Measurements from ENCODE around the gene SH3PXD2B. TPM values are rescaled to one million over a fixed set of nuclear protein-coding genes. Genes with fewer than 3 reads are reported as not detected.

The SH3PXD2B gene
- total and polyA plus RNA-seq, 2 of the 13 experiments (the other 11 are each of a cell fraction or from before 2014, with no cell fraction given), result 3.4 to 4.6 TPM

DNA sequence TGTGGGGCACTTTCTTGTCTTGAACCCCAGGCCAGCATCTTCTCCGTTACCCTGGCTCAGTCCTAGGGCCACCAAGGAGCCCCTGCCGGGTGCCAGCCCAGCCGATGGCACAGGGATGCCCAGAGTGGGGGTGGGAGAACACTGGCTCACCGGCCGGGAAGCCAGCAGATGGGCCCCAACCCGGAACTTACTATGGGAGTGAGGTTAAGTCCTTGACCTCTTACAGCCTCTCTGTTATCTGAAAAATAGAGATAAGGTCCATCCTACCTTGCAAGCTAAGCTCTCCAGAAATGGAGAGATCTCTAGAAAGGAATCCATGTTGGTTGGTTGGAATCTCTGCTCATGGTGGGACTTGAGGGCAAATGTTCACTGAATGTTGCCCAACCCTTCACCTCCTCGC, 20.8 kb downstream of the SH3PXD2B start (continued):
- no peak for TF ChIP-seq SOX13 (IDR thresholded peaks at IDR 0.05)
- peak in 1 of 2 experiments; percentile 55; a peak in 1 of 4 replicates for TF ChIP-seq SOX13 (CRISPR knock-in tag; conservative IDR thresholded peaks at IDR 0.05 in 1 of 2, IDR thresholded peaks at IDR 0.05 in 1 of 2)
- peak; percentile 52 for TF ChIP-seq ELF1 (CRISPR knock-in tag; IDR thresholded peaks at IDR 0.05)
- peak; percentile 83 for TF ChIP-seq NR2F6 (IDR thresholded peaks at IDR 0.05)
- TF ChIP-seq NR2F6 (CRISPR knock-in tag; IDR thresholded peaks at IDR 0.05), result peak; percentile 93

DNA sequence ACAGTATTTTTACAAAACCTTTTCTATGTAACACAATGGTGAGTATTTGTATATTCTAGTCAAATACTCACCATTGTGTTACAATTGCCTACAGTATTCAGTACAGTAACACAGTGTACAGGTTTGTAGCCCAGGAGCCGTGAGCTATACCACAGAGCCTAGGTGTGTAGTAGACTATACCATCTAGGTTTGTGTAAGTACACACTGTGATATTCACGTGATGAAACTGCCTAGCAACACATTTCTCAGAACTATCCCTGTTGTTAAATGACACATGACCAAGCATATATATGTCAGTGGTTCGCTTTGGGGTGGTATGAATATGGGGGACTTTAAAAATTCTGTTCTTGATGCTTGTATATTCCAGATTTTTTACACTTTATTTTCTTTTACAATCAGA, 21.3 kb downstream of the SH3PXD2B start:
- in situ Hi-C loops (cut with HindIII; ENCODE audit: extremely low pct_ligation_motif_present, low pct_unique_long_range_greater_than_20kb) (no loop called here), intact Hi-C loops (cut with micrococcal nuclease; ENCODE audit: unreplicated experiment) (no loop called here)
- TF ChIP-seq RFX5 (IDR thresholded peaks at IDR 0.05; ENCODE audit: low read depth, low read length), result peak; percentile 56
- TF ChIP-seq, protein P1, sequence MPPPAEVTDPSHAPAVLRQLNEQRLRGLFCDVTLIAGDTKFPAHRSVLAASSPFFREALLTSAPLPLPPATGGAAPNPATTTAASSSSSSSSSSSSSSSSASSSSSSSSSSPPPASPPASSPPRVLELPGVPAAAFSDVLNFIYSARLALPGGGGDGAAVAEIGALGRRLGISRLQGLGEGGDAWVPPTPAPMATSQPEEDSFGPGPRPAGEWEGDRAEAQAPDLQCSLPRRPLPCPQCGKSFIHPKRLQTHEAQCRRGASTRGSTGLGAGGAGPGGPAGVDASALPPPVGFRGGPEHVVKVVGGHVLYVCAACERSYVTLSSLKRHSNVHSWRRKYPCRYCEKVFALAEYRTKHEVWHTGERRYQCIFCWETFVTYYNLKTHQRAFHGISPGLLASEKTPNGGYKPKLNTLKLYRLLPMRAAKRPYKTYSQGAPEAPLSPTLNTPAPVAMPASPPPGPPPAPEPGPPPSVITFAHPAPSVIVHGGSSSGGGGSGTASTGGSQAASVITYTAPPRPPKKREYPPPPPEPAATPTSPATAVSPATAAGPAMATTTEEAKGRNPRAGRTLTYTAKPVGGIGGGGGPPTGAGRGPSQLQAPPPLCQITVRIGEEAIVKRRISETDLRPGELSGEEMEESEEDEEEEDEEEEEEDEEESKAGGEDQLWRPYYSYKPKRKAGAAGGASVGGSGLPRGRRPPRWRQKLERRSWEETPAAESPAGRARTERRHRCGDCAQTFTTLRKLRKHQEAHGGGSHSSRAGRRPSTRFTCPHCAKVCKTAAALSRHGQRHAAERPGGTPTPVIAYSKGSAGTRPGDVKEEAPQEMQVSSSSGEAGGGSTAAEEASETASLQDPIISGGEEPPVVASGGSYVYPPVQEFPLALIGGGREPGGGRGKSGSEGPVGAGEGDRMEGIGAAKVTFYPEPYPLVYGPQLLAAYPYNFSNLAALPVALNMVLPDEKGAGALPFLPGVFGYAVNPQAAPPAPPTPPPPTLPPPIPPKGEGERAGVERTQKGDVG (CRISPR knock-in tag; IDR thresholded peaks at IDR 0.05; ENCODE audit: borderline replicate concordance), result no peak
- DNase-seq (ENCODE audit: low spot score) (no peak), ATAC-seq (no peak), FAIRE-seq (no peak)
- H3K36me3 ChIP-seq (replicated peaks in 1 of 2; ENCODE audit: control insufficient read depth in 1 of 2, insufficient read depth in 2 of 2, low read length in 2 of 2), result no peaks in the 10 kb centered on the region
- H3K4me2 ChIP-seq (ENCODE audit: low read depth, low read length), result no peak overlapping the region
- H3K4me3 ChIP-seq (replicated peaks in 1 of 3; ENCODE audit: insufficient read depth in 1 of 3, low read depth in 2 of 3, low read length in 3 of 3), result no peak overlapping the region
- H3K27me3 ChIP-seq (ENCODE audit: control insufficient read depth in 1 of 2, insufficient read depth in 2 of 2, low read length in 2 of 2), result no peaks in the 10 kb centered on the region; a peak in 1 of 5 replicates
- peaks cover 50% of the 10 kb centered on the region for H3K4me1 ChIP-seq (ENCODE audit: insufficient read depth, low read length)
- H3K9me3 ChIP-seq (ENCODE audit: low read length), result no peaks in the 10 kb centered on the region
- no peak overlapping the region for H2AFZ ChIP-seq (ENCODE audit: low read length)
- BruUV-seq (replicated peaks), result no TSS peak
- H4K20me1 ChIP-seq (ENCODE audit: insufficient read depth, low read length), result no peaks in the 10 kb centered on the region
- H3K27ac ChIP-seq (ENCODE audit: extremely low read length, insufficient read depth, low read length), result no peak overlapping the region
- no peak overlapping the region for H3K9ac ChIP-seq (ENCODE audit: insufficient read depth, low read depth, low read length)
- ChIA-PET POLR2A (interaction anchor here (1.0 kb wide), 1 partner anchor 19 kb away, joined by 3 read pairs; no protein-coding TSS in a partner anchor), CTCF (ENCODE audit: low intra/inter-chr PET ratio, low total read pairs) (no interaction called here)
- 87% methylated on average over 3 of the region's 3 CpGs for WGBS (ENCODE audit: low lambda C conversion rate)
- H3K79me2 ChIP-seq (ENCODE audit: insufficient read depth, low read length), result no peaks in the 10 kb centered on the region
